ENCODE measurements around the gene ZDHHC7.

- TF ChIP-seq, protein P1, sequence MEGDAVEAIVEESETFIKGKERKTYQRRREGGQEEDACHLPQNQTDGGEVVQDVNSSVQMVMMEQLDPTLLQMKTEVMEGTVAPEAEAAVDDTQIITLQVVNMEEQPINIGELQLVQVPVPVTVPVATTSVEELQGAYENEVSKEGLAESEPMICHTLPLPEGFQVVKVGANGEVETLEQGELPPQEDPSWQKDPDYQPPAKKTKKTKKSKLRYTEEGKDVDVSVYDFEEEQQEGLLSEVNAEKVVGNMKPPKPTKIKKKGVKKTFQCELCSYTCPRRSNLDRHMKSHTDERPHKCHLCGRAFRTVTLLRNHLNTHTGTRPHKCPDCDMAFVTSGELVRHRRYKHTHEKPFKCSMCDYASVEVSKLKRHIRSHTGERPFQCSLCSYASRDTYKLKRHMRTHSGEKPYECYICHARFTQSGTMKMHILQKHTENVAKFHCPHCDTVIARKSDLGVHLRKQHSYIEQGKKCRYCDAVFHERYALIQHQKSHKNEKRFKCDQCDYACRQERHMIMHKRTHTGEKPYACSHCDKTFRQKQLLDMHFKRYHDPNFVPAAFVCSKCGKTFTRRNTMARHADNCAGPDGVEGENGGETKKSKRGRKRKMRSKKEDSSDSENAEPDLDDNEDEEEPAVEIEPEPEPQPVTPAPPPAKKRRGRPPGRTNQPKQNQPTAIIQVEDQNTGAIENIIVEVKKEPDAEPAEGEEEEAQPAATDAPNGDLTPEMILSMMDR (IDR thresholded peaks at IDR 0.05), result no peak
- TF ChIP-seq POLR2A (IDR thresholded peaks at IDR 0.05) (peak; percentile 16), EP300 (IDR thresholded peaks at IDR 0.05) (no peak)
Measured at GRCh38 chr16:85029981-85030401, 18.7 kb upstream of the ZDHHC7 start.
